Common myeloid progenitor, CD34-positive (primary cell): ENCODE results near the gene PGPEP1.
A peak's percentile ranks its signal among the peaks of the same experiment; 100 is the strongest.

Experiments
- CTCF ChIA-PET: fragments of 350-600 bp; sonication (Branson Sonifier 250); formaldehyde crosslinking; loops from one replicate; lab custom pipeline; 2021; ENCODE audit warnings: antibody characterized with exemption; lab: Charles Lee
- POLR2A ChIA-PET: fragments of 350-600 bp; sonication (Branson Sonifier 250); formaldehyde crosslinking; loops from one replicate; lab custom pipeline; 2021; ENCODE audit warnings: antibody characterized with exemption; lab: Charles Lee
- DNase-seq, 3 donors: peaks; one replicate each; pipeline versions ENCODE4 v3.0.0 to v3.0.0-alpha.2; 2013
- H3K27ac ChIP-seq, 2 experiments: 1 replicate in 1 of 2; 2 replicates in 1 of 2; pipeline ENCODE4 v1.7.0; 2013; ENCODE audit warnings: inconsistent platforms in 2 of 2, low read length in 2 of 2, mild to moderate bottlenecking in 2 of 2, low read depth in 1 of 2, moderate library complexity in 1 of 2; ENCODE audit not compliant: severe bottlenecking in 2 of 2, insufficient read depth in 1 of 2, poor library complexity in 1 of 2
- H3K27me3 ChIP-seq, 5 experiments: replicated peaks in 2 of 5; 1 replicate in 3 of 5; 2 replicates in 2 of 5; pipeline versions ENCODE4 v1.6.1 to v1.7.0; 2013; ENCODE audit warnings: low read length in 4 of 5, mild to moderate bottlenecking in 2 of 5, moderate library complexity in 2 of 5, inconsistent platforms in 1 of 5; ENCODE audit not compliant: insufficient read depth in 5 of 5, control insufficient read depth in 4 of 5
- H3K36me3 ChIP-seq, 4 experiments: 1 replicate in 2 of 4; 2 replicates in 2 of 4; pipeline versions ENCODE4 v1.6.1 to v1.7.0; 2013; ENCODE audit warnings: low read length in 3 of 4, control low read depth in 1 of 4, mild to moderate bottlenecking in 1 of 4; ENCODE audit not compliant: control insufficient read depth in 4 of 4, insufficient read depth in 4 of 4
- H3K4me1 ChIP-seq, 4 experiments: 1 replicate in 3 of 4; 2 replicates in 1 of 4; pipeline versions ENCODE4 v1.6.1 to v1.7.1; 2013; ENCODE audit warnings: low read length in 3 of 4, mild to moderate bottlenecking in 3 of 4, control low read depth in 1 of 4, inconsistent platforms in 1 of 4, moderate library complexity in 1 of 4; ENCODE audit not compliant: control insufficient read depth in 4 of 4, insufficient read depth in 4 of 4; ENCODE audit errors: control extremely low read depth in 1 of 4
- H3K4me3 ChIP-seq, 7 experiments: 1 replicate in 4 of 7; 2 replicates in 3 of 7; pipeline versions ENCODE4 v1.5.1 to v1.7.0; 2013; ENCODE audit warnings: mild to moderate bottlenecking in 7 of 7, low read length in 6 of 7, moderate library complexity in 6 of 7, inconsistent platforms in 2 of 7, low read depth in 2 of 7, control low read depth in 1 of 7; ENCODE audit not compliant: insufficient read depth in 4 of 7, control insufficient read depth in 1 of 7; ENCODE audit errors: extremely low read depth in 1 of 7
- H3K9me3 ChIP-seq, 5 experiments: 1 replicate in 4 of 5; 2 replicates in 1 of 5; pipeline versions ENCODE4 v1.6.1 to v1.7.1; 2013; ENCODE audit warnings: low read length in 4 of 5, mild to moderate bottlenecking in 2 of 5, inconsistent platforms in 1 of 5, low read depth in 1 of 5, moderate library complexity in 1 of 5; ENCODE audit not compliant: control insufficient read depth in 4 of 5, insufficient read depth in 2 of 5; ENCODE audit errors: control extremely low read depth in 1 of 5
- WGBS: methylation state at CpG from one replicate; pipeline ENCODE4 v1.1.5; 2013; ENCODE audit not compliant: insufficient coverage; 5-methylcytosine and 5-hydroxymethylcytosine counted together

Gene PGPEP1

DNA sequence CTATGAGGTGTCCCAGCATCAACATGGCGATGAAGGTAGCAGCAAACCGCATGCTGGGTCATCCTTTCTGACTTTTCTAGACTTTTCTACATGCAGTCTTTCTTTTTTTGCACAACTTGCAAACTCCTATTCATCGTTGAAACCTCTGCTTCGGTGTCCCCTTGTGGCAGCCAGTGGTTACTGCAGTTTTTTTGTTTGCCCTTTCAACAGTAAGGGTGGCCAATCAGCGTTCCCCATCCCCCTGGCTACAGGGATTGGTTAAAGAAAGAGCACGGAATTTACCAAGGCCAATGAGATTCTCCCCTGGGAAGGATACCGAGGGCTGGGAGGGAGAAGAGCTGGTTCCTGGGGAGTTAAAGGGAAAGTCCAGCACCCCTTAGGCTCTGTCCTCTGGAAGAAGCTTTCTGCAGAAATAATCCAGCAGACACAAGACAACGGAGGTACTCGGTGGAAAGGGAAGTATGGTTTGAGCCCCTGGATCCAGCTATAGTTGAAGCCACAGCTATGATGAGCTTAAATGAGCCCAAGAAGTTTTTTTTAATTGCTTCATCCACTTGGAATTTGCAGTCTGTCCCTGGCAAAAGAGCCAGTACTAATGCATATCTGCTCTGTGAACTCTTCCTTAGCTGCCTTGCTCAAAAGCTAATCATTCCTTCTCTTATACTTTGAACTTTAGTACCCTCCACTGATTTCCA, 11.9 kb upstream of the PGPEP1 start:
- Histone ChIP-seq H3K27me3 (no peaks in the 10 kb centered on the region), H3K27ac (peak overlapping the region in 1 of 2 experiments; percentile 52), H3K4me1 (peaks cover 6 to 19% (median 12%) of the 10 kb centered on the region in 4 experiments), H3K4me3 (peak overlapping the region; percentile 11 to 77 (median 55)), H3K9me3 (no peaks in the 10 kb centered on the region), H3K36me3 (no peaks in the 10 kb centered on the region)
- DNase-seq: peak; percentile 93 to 96 (median 94)
- POLR2A ChIA-PET: interaction anchor here (0.7 to 3.3 kb wide), 4 partner anchors 23 to 108 kb away, joined by 3 to 25 read pairs (median 7); partner anchors contain the start of gene JUND
- WGBS: 0% methylated on average over 8 of the region's 9 CpGs
- CTCF ChIA-PET: interaction anchor here (0.8 to 17.7 kb wide), 21 partner anchors 10 to 177 kb away, joined by 3 to 354 read pairs (median 3); partner anchors contain the start of genes IQCN, JUND and PGPEP1

DNA sequence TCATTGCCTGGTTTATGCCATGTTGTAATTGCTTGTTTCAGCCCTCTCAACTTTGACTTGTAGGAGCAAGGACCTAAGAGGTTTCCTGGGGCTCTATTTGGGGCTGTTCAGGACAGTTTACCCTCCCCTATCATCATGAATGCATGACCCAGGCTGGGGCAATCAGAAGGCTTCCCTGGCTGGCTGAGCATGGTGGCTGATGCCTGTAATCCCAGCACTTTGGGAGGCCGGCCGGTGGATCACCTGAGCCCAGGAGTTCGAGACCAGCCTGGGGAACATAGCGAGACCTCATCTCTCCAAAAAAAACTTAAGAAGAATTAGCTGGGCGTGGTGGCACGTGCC, 11.4 kb upstream of the PGPEP1 start:
- Histone ChIP-seq H3K36me3 (no peaks in the 10 kb centered on the region), H3K4me3 (peak overlapping the region in 3 of 7 experiments; percentile 51 to 77 (median 55)), H3K9me3 (no peaks in the 10 kb centered on the region), H3K27me3 (no peaks in the 10 kb centered on the region), H3K4me1 (peaks cover 2 to 14% (median 7%) of the 10 kb centered on the region in 4 experiments), H3K27ac (peak overlapping the region in 1 of 2 experiments; percentile 52)
- WGBS: 100% methylated on average over 2 of the region's 6 CpGs
- DNase-seq: no peak
- ChIA-PET CTCF (interaction anchor here (0.8 to 17.7 kb wide), 20 partner anchors 10 to 177 kb away, joined by 3 to 354 read pairs (median 3); partner anchors contain the start of genes IQCN, JUND and PGPEP1), POLR2A (interaction anchor here (0.7 to 3.3 kb wide), 4 partner anchors 24 to 108 kb away, joined by 3 to 25 read pairs (median 7); partner anchors contain the start of gene JUND)

DNA sequence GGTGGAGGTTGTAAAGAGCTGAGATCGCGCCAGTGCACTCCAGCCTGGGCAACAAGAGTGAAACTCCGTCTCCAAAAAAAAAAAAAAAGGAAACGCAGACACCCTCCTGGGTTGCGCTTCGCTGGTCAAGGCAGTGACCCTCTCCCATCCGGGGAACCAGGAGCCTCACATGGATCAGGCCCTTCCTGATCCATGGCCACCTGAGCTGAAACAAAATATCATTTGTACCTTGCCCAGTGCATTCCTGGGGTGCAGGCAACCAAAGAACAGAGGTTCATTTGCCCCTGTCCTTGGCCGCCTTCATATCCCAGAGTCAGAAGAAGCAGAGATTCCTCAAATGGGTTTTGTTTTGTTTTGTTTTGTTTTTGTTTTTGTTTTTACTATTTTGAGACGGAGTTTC, 9.5 kb upstream of the PGPEP1 start:
- Histone ChIP-seq H3K4me3 (no peak overlapping the region), H3K4me1 (peaks cover 2 to 9% (median 5%) of the 10 kb centered on the region in 4 experiments), H3K36me3 (no peaks in the 10 kb centered on the region), H3K9me3 (no peaks in the 10 kb centered on the region), H3K27ac (no peak overlapping the region), H3K27me3 (no peaks in the 10 kb centered on the region)
- no peak for DNase-seq
- WGBS: 86% methylated on average over 7 of the region's 9 CpGs
- POLR2A ChIA-PET: interaction anchor here (0.6 to 3.3 kb wide), 2 partner anchors 50 to 179 kb away, joined by 3 to 25 read pairs; partner anchors contain the start of gene JUND
- CTCF ChIA-PET: interaction anchor here (1.1 to 17.7 kb wide), 3 partner anchors 8 to 56 kb away, joined by 3 to 354 read pairs (median 60); partner anchors contain the start of genes IQCN, JUND and PGPEP1

DNA sequence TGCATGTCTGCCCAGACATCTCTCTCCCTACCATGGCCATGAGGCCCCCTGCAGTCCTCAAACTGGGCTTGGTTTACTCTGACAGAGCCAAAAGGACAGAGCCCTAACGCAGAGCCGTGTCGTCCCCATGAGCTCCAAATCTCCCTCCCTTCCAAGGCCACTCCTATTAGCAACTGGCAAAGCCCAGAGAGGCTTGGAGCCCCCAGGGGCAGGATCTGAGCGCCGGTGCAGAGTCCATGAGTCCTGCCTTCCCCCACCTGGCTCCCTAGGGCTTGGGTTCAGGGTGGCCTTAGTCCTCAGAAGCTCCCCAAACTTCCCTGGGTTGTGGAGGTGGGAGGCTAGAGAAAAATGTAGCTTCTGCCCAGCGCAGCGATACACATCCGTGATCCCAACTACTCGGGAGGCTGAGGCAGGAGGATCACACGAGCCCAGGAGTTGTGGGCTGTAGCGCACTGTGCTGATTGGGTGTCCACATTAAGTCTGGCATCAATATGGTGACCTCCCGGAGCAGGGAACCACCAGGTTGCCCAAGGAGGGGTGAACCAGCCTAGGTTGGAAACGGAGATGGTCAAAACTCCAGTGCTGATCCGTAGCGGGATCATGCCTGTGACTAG, 7.4 kb upstream of the PGPEP1 start:
- ChIA-PET CTCF (interaction anchor here (0.5 to 1.3 kb wide), 4 partner anchors 44 to 166 kb away, joined by 3 to 5 read pairs (median 3); no protein-coding TSS in a partner anchor), POLR2A (interaction anchor here (1.5 kb wide), 1 partner anchor 53 kb away, joined by 3 read pairs; no protein-coding TSS in a partner anchor)
- no peak for DNase-seq
- Histone ChIP-seq H3K36me3 (no peaks in the 10 kb centered on the region), H3K4me1 (peaks cover 2 to 18% (median 8%) of the 10 kb centered on the region in 4 experiments), H3K4me3 (no peak overlapping the region), H3K27me3 (no peaks in the 10 kb centered on the region), H3K9me3 (no peaks in the 10 kb centered on the region), H3K27ac (no peak overlapping the region)
- WGBS: 97% methylated on average over 10 of the region's 15 CpGs

DNA sequence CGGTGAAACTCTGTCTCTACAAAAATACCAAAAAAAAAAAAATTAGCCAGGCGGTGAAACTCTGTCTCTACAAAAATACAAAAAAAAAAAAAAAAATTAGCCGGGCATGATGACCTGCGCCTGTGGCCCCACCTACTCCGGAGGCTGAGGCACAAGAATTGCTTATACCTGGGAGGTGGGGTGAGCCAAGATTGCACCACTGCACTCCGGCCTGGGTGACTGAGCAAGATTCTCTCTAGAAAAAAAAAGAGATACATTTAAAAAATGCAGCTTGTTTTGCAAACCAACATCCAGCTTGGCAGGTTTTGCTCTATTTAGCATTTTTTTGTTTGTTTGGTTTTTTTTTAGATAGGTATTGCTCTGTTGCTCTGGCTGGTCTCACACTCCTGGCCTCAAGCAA, 6.7 kb upstream of the PGPEP1 start:
- Histone ChIP-seq H3K4me3 (no peak overlapping the region), H3K36me3 (no peaks in the 10 kb centered on the region), H3K9me3 (no peaks in the 10 kb centered on the region), H3K27ac (no peak overlapping the region), H3K4me1 (peaks cover 2 to 16% (median 5%) of the 10 kb centered on the region in 4 experiments), H3K27me3 (no peaks in the 10 kb centered on the region)
- DNase-seq: no peak
- ChIA-PET POLR2A (no interaction called here), CTCF (interaction anchor here (0.5 to 1.1 kb wide), 3 partner anchors 12 to 54 kb away, joined by 3 read pairs; no protein-coding TSS in a partner anchor)
- WGBS: 84% methylated on average over 3 of the region's 6 CpGs

DNA sequence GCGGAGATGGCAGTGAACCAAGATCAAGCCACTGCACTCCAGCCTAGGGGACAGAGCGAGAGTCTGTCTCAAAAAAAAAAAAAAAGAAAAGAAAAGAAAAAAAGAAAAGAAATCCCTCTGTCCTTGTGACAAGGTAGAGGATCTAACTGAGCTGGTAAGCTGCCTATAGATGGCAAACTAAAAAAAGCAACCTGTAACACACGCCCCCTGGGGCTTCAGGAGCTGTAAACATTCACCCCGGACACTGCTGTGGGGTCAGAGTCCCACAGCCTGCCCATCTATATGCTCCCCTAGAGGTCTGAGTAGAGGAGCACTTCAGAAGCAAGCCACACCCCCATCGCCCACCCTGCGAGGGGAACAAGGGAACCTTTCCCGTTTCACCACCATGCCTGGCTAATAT, 4.3 kb upstream of the PGPEP1 start:
- ChIA-PET POLR2A (no interaction called here), CTCF (interaction anchor here (1.3 to 5.3 kb wide), 3 partner anchors 12 to 58 kb away, joined by 3 to 32 read pairs (median 3); no protein-coding TSS in a partner anchor)
- H3K4me1 ChIP-seq: peaks cover 0 to 24% (median 12%) of the 10 kb centered on the region in 4 experiments
- no peaks in the 10 kb centered on the region for H3K9me3 ChIP-seq
- no peaks in the 10 kb centered on the region for H3K36me3 ChIP-seq
- no peak overlapping the region for H3K4me3 ChIP-seq
- no peak overlapping the region for H3K27ac ChIP-seq
- no peak for DNase-seq
- no peaks in the 10 kb centered on the region for H3K27me3 ChIP-seq
- 91% methylated on average over 6 of the region's 7 CpGs for WGBS
